Stimulated activated naive B cell treated with anti-CD40 and anti-IgM and Interleukin-4, amounts not matched to agents 10 μg/mL and 1 μg/mL and 100 μg/mL, for 72 hours (primary cell): ENCODE data around the gene PRX.
A peak's percentile ranks its signal among the peaks of the same experiment; 100 is the strongest.
"Not testable (repeated sequence)": the region's sequence is repeated elsewhere in the genome, so short reads cannot be mapped to it uniquely, and the experiment has no call there.

ENCODE experiments used
- ATAC-seq, 2 donors: fragments of 150-1000 bp; cut with Tn5 transposase; replicated peaks; 2 replicates each; pipeline ENCODE4 v1.10.0; 2021; ENCODE audit warnings: moderate library complexity in 1 of 2
- DNase-seq: peaks from one replicate; pipeline ENCODE4 v3.0.0; 2021
- H3K27ac Mint-ChIP-seq: one replicate; pipeline ENCODE4 v1.8.0; 2022; ENCODE audit warnings: mild to moderate bottlenecking, mixed read lengths
- H3K27me3 Mint-ChIP-seq, 2 donors: one replicate each; pipeline ENCODE4 v1.8.0; 2022; ENCODE audit warnings: mixed read lengths in 2 of 2
- H3K36me3 Mint-ChIP-seq, 2 donors: one replicate each; pipeline ENCODE4 v1.8.0; 2022; ENCODE audit warnings: mixed read lengths in 2 of 2, mild to moderate bottlenecking in 1 of 2
- H3K4me1 Mint-ChIP-seq, 2 donors: one replicate each; pipeline ENCODE4 v1.8.0; 2022; ENCODE audit warnings: mixed read lengths in 2 of 2, mild to moderate bottlenecking in 1 of 2
- H3K4me3 Mint-ChIP-seq, 2 donors: one replicate each; pipeline ENCODE4 v1.8.0; 2022; ENCODE audit warnings: mild to moderate bottlenecking in 2 of 2, mixed read lengths in 2 of 2, moderate library complexity in 1 of 2
- H3K9me3 Mint-ChIP-seq, 2 donors: one replicate each; pipeline ENCODE4 v1.8.0; 2022; ENCODE audit warnings: mixed read lengths in 2 of 2, mild to moderate bottlenecking in 1 of 2

PRX gene

DNA sequence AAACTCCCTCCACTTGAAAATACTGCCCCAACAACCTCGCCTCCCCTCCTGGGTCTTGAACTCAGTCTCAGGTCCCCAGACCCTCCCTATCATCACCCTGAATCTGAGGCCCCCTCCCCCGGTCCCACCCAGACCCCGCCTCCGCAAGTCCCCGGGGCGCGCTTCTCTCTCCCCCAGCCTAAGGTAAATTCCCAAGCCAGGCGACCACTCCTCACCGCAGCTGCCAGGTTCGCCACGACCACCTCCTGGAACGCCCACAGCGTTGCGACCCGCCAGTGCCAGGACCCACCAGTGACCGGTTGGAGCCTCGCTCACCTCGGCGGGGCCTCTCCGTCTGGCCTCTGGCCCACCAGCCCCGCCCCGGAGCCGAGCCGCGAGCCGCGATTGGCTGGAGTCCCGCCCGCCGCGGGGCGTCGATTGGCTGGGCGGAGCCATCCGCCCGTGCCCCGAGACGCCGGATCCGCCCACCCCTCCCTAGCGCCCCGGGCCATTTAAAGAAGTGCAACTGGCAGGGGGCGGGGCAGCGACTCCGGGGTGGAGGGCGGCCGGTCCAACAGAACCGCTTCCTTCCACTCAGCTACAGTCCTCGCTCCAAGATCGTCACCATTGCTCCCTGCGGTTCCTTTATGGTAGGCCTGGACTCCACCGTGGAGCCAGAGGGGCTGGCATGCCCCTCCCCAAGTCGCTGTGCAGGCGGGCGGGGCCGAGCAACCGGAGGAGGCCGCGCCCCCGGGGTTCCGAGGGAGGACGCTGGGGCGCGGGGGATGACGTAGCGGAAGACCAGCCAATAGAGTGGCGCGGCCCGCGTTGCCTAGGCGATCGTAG, 31.0 kb upstream of the PRX start, which contains the start of gene SERTAD3:
Gene SERTAD3 (minus strand): TSS at position 336 of the 825 bp plus-strand sequence. CDS start 2,255 bp downstream, outside the sequence.
- peaks cover 16 to 30% of the 10 kb centered on the region in 2 donors for H3K36me3 Mint-ChIP-seq
- peak within 1 kb of the TSS; percentile 95 to 100 for H3K4me3 Mint-ChIP-seq
- H3K27me3 Mint-ChIP-seq: no peaks in the 10 kb centered on the region
- peak within 1 kb of the TSS; percentile 99 for H3K27ac Mint-ChIP-seq
- ATAC-seq (peak; percentile 72 to 80), DNase-seq (peak; percentile 97)
- peaks cover 12 to 24% of the 10 kb centered on the region in 2 donors for H3K4me1 Mint-ChIP-seq
- no peaks in the 10 kb centered on the region for H3K9me3 Mint-ChIP-seq

DNA sequence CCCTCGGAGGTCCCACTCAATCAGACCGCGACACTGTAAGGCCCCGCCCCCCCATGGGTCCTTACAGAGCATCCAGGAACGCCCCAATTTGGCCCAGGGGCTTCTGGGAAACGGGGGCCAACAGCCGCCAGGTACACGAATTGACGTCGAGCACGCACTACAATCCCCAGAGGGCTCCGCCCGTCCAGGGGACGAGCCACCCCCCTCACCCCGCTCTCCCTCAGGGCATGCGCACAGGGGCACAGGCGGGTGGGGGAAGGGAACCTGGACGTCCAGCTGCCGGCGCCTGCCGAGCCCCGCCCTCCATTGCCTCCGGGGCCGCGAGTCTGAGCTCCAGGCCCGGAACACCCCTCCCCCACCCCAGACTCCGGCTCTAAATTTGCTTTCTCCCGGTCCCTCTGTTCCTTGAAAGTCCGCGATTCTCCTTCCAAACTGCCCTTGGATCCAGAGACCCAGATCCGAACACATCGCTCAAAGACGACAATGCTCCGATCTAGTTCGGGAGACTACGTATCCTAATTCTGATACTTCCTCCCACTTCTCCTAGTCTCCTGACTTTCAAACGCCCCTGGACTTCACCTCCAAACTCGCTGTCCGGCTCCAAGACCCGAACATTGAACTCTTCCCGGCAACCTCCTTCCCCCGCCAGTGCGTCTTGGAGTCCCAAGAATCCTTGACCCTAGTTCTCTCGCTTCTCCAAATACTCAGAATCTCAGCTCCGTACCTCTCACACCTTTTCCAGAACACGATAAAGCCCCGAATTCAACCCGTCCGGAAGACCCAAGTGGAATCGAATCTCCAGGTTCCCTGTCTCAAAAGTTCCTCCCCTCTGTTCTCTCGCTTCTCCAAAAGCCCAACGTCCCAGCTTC, 30.2 kb upstream of the PRX start:
- peaks cover 16 to 31% of the 10 kb centered on the region in 2 donors for H3K36me3 Mint-ChIP-seq
- no peaks in the 10 kb centered on the region for H3K27me3 Mint-ChIP-seq
- ATAC-seq (peak; percentile 79 to 81), DNase-seq (peak; percentile 99)
- peak overlapping the region; percentile 99 for H3K27ac Mint-ChIP-seq
- H3K4me1 Mint-ChIP-seq: peaks cover 13 to 27% of the 10 kb centered on the region in 2 donors
- peak overlapping the region; percentile 95 to 100 for H3K4me3 Mint-ChIP-seq
- no peaks in the 10 kb centered on the region for H3K9me3 Mint-ChIP-seq

DNA sequence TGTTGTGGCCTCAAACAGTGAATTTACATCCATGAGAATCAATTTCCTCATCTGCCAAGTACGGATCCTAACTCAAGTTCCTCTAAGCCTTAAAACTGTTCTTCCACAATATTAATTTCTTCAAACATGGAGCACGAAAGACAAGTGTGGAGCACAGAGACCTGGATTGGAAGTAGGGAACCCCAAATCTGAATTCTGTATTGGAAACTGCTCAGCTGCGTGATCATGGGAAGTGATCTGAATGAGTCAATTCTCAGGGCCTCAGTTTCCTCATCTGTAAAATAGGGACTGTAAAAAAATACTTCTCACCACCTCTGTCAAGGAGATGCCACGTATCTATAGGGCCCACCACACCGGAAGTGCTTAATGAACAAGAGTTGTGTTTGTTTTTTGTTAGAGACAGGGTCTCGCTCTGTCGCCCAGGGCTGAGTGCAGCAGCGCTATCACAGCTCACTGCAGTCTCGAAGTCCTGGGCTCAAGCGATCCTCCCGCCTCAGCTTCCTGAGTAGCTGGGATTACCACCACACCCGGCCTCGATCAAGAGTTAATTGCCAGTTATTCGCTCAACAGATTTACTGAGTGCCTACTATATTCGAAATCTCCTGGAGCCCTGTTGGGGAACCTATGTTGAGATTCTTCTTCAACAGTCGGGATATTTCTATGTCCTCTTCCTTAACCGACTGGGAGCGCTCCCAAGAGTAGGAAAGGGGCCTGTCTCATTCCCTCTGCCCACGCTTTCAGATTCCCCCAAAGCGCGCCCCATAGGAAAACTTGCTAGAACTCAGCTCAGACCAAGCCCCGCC, 29.4 kb upstream of the PRX start:
- Mint-ChIP-seq H3K27ac (peak overlapping the region; percentile 99), H3K36me3 (peaks cover 19 to 35% of the 10 kb centered on the region in 2 donors), H3K4me3 (peak overlapping the region; percentile 95 to 100), H3K27me3 (no peaks in the 10 kb centered on the region), H3K9me3 (no peaks in the 10 kb centered on the region), H3K4me1 (peaks cover 16 to 32% of the 10 kb centered on the region in 2 donors)
- ATAC-seq (no peak), DNase-seq (no peak)

DNA sequence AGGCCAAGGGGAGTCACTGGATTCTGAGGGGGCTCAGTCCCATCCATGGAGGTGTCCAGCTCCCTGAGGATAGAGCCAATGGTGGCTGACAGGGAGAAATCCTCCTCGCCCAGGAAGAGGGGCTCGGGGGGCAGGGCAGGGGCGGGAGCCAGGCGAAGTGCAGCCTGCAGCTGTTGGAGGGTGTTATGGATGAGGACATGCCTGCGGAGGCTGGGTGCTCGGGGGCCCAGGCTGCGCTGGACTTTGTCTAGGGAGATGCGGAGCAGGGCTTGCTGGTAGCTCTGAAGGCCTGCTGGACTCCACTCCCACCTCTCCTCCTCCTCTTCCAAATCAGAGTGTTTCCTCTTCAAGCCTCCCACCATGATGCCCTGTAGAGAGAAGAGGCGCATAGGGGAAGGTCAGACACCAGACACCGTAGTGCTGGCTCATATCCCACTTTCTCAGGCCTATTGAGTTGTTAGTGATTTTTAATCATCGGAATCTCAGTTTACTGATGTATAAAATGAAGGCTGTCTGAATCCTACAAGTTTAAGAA, 28.6 kb upstream of the PRX start:
- peak overlapping the region; percentile 95 to 100 for H3K4me3 Mint-ChIP-seq
- H3K27ac Mint-ChIP-seq: no peak overlapping the region
- DNase-seq: no peak
- H3K9me3 Mint-ChIP-seq: no peaks in the 10 kb centered on the region
- no peaks in the 10 kb centered on the region for H3K27me3 Mint-ChIP-seq
- H3K4me1 Mint-ChIP-seq: peaks cover 16 to 32% of the 10 kb centered on the region in 2 donors
- peaks cover 19 to 35% of the 10 kb centered on the region in 2 donors for H3K36me3 Mint-ChIP-seq
- ATAC-seq: no peak

DNA sequence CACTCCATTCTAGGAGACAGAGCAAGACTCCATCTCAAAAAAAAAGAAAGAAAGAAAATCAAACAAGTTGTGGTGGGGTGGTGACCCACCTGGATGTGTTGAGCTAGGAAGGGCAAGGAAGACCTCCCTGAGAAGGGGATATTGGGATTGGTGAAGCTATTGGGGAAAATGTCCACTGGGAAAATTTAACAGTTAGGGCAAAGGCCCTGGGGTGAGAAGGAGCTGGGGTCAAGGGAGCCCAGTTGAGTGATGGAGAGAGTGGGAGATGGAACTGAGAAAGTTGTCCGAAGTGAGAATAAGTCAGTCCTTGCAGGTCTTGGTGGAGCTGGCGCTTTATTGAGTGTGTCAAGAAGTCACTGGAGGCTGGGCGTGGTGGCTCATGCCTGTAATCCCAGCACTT, 25.1 kb upstream of the PRX start:
- peak overlapping the region; percentile 47 for H3K27ac Mint-ChIP-seq
- H3K27me3 Mint-ChIP-seq: no peaks in the 10 kb centered on the region
- no peak overlapping the region for H3K4me3 Mint-ChIP-seq
- H3K4me1 Mint-ChIP-seq: peaks cover 26 to 61% of the 10 kb centered on the region in 2 donors
- ATAC-seq (no peak), DNase-seq (no peak)
- H3K9me3 Mint-ChIP-seq: no peaks in the 10 kb centered on the region
- H3K36me3 Mint-ChIP-seq: peaks cover 17 to 32% of the 10 kb centered on the region in 2 donors

DNA sequence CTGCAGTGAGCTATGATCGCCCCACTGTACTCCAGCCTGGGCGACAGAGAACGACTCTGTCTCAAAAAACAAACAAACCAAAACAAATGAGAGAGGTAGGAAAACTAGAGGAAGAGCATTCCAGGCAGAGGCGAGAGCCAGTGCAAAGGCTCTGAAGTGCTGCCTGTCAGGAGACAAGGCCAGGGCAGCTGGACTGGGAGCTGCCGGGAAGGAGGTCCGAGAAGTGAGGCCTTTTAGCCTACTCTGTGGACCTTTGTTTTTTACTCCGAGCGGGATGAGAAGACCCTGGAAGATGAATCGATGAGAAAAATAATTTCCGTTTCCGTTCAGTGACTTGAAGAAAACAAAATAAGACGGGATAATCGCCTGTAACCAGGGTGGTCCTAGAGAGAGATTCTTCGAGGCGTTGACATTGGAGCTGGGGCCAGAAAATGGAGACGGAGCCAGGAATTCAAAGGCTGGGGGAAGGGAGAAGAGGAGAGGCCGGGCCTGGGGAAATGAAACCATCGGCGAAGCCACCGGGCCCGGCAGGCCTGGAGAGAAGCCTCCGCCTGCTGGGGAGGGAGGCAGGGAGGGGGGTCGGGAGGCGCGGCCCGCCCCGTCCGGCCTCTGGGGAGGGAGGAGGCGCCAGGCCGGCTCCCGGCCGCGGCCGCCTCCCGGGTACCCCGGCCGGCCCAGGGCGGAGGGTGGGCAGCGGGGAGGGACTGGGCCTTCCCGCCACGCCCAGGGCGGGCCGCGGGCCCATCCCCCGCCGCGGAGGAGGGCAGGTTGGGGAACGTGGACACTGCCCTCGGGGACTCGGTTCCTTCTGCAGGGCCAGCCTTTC, 20.4 kb upstream of the PRX start:
- ATAC-seq: peak; percentile 76 to 81

DNA sequence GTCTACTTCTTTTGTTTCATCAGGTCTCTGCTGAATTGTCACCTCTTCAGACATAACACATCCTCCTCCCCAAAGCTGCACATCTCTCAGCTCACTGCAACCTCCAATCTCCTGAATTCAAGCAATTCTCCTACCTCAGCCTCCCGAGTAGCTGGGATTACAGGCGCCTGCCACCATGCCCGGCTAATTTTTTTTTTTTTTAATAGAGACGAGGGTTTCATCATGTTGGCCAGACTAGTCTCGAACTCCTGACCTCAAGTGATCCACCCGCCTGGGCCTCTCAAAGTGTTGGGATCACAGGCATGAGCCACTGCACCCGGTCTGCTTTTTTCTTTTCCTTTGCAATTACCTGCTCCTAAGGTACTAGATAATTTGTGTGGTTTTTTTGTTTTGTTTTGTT, 19.6 kb upstream of the PRX start:
- not testable (repeated sequence) for H3K36me3 Mint-ChIP-seq, H3K27me3 Mint-ChIP-seq, DNase-seq, ATAC-seq, H3K9me3 Mint-ChIP-seq
- Mint-ChIP-seq H3K27ac (peak overlapping the region; percentile 90), H3K4me1 (peaks cover 16 to 36% of the 10 kb centered on the region in 2 donors), H3K4me3 (peak overlapping the region in 1 of 2 donors; percentile 86)

More for the DNA sequence above, 20.4 kb upstream of the PRX start:
- H3K27ac Mint-ChIP-seq: peak overlapping the region; percentile 90
- peak overlapping the region; percentile 85 to 86 for H3K4me3 Mint-ChIP-seq
- H3K9me3 Mint-ChIP-seq: no peaks in the 10 kb centered on the region
- DNase-seq: peak; percentile 43
- H3K4me1 Mint-ChIP-seq: peaks cover 18 to 43% of the 10 kb centered on the region in 2 donors
- H3K36me3 Mint-ChIP-seq: peaks cover 5 to 9% of the 10 kb centered on the region in 2 donors
- H3K27me3 Mint-ChIP-seq: no peaks in the 10 kb centered on the region

DNA sequence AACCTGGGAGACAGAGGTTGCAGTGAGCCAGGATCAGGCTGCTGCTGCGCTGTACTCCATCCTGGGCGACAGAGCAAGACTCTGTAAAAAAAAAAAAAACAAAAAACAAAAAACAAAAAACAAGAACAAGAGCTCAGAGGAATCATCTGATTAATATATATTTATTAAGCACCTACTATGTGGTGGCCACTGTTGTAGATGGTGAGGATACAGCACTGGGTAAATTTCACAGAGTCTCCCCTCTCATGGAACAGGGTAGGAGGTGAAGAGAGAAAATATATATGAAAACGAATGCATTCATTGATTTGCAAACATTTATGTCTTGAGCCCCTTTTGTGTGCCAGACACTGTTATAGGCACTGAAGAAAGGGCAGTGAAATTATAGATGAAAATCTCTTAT, 18.5 kb upstream of the PRX start:
- Mint-ChIP-seq H3K4me3 (no peak overlapping the region), H3K36me3 (peaks cover 2 to 4% of the 10 kb centered on the region in 2 donors), H3K27me3 (no peaks in the 10 kb centered on the region), H3K4me1 (peaks cover 16 to 36% of the 10 kb centered on the region in 2 donors), H3K9me3 (no peaks in the 10 kb centered on the region), H3K27ac (no peak overlapping the region)
- no peak for DNase-seq
- ATAC-seq: no peak

DNA sequence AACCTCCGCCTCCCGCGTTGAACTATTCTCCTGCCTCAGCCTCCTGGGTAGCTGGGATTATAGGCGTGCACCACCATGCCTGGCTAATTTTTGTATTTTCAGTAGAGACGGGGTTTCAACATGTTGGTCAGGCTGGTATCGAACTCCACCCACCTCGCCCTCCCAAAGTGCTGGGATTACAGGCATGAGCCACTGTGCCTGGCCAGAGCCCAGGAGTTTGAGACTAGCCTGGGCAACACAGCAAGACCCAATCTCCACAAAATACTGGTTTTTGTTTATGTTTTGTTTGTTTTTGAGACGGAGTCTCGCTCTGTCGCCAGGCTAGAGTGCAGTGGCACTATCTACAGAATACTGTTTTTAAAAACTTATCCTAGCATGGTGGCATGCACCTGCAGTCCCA, 17.1 kb upstream of the PRX start:
- ATAC-seq, H3K9me3 Mint-ChIP-seq, DNase-seq, H3K4me3 Mint-ChIP-seq, H3K27me3 Mint-ChIP-seq, H3K27ac Mint-ChIP-seq, H3K36me3 Mint-ChIP-seq: not testable (repeated sequence)
- H3K4me1 Mint-ChIP-seq: peaks cover 15 to 29% of the 10 kb centered on the region in 2 donors

DNA sequence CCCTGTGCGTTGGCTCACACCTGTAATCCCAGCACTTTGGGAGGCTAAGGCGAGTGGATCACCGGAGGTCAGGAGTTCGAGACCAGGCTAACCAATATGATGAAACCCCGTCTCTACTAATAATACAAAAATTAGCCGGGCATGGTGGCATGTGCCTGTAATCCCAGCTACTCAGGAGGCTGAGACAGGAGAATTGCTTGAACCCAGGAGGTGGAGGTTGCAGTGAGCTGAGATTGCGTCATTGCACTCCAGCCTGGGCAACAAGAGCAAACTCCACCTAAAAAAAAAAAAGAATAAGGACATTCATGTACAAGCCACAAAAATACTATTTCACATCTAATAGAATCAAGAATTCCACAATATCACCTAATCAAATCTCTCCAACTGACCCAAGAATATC, 15.0 kb upstream of the PRX start:
- ATAC-seq, H3K4me3 Mint-ChIP-seq, H3K9me3 Mint-ChIP-seq, H3K36me3 Mint-ChIP-seq, H3K27ac Mint-ChIP-seq, H3K27me3 Mint-ChIP-seq, DNase-seq: not testable (repeated sequence)
- H3K4me1 Mint-ChIP-seq: peaks cover 14 to 23% of the 10 kb centered on the region in 2 donors

DNA sequence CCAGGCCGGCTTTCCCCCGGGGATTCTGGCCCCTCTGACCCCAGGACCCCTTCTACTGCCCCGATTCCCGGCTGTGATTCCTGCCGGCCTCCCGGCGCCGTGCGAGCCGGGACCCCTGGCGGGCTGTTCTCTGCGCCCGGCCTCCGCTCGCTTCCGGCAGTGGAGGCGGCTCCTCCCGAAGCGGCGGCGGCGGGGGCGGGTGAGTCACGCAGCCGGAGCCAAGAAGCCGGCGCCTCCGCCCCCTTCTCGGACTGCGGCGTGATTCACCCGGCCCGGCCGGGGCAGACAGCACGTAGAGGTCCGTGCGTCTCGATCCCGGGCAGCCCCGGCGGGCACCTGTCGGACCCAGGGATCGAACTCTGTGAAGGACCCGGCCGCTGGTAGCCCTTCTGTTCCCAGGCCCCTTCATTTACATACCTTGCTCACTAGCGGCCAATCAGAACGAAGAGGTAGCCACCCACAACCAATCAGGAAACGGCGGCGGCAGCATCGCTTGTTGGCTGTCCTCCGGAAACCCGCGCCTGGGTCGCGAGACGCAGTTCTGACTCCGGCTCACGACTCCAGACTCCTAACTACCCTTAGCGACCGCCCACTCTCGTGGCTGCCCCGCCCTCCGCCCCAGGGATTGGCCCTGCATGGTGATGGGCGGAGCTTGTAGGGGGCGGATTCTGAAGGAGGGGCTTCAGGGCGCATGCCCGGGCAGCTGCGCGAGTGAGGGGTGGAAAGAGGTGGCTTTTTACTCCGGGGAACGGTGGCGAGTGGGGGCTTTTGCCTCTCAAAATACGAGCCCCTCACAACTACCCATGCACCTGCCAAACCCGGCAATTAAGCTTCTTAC, 12.5 kb upstream of the PRX start, which contains the start of gene SERTAD1:
Gene SERTAD1 (minus strand): TSS at position 543 of the 838 bp plus-strand sequence. CDS start 2,446 bp downstream, outside the sequence.
- peaks cover 15 to 21% of the 10 kb centered on the region in 2 donors for H3K4me1 Mint-ChIP-seq
- peak within 1 kb of the TSS; percentile 95 for H3K27ac Mint-ChIP-seq
- H3K36me3 Mint-ChIP-seq: peaks cover 6 to 7% of the 10 kb centered on the region in 2 donors
- no peaks in the 10 kb centered on the region for H3K27me3 Mint-ChIP-seq
- H3K9me3 Mint-ChIP-seq: no peaks in the 10 kb centered on the region
- peak; percentile 89 to 91 for ATAC-seq
- H3K4me3 Mint-ChIP-seq: peak within 1 kb of the TSS; percentile 83 to 93
- DNase-seq: peak; percentile 100
